K562 (cell line): ENCODE data around the gene PRDM11. TPM values are rescaled to one million over a fixed set of nuclear protein-coding genes. Genes with fewer than 3 reads are reported as not detected.
A peak's percentile ranks its signal among the peaks of the same experiment; 100 is the strongest.

Source experiments
- ATAC-seq: fragments of 200-7000 bp; cut with Tn5 transposase; 3 replicates; pipeline ENCODE4 v1.9.1; 2020; ENCODE audit warnings: moderate library complexity
- BruUV-seq: library from RNA; stranded (reverse); fragments of 400-500 nt; replicated peaks from 2 replicates; lab custom pipeline; 2021; lab: Mats Ljungman, UMichigan
- CTCF ChIA-PET: fragments of 300-600 bp; formaldehyde crosslinking; extraction: SDS; loops from one replicate; lab custom pipeline; 2021; ENCODE audit warnings: low intra/inter-chr PET ratio; lab: Yijun Ruan, JAX
- POLR2A ChIA-PET: fragments of 300-600, 350-650 bp; sonication (Branson Sonifier 250); formaldehyde crosslinking; extraction: SDS; loops from one replicate; lab custom pipeline; 2021; ENCODE audit warnings: antibody characterized with exemption, inconsistent platforms; lab: Yijun Ruan, JAX
- DNase-seq, 4 experiments: peaks; one replicate each; pipeline versions ENCODE4 v3.0.0 to v3.0.0-alpha.2; 2011 to 2018; ENCODE audit warnings: low spot score in 3 of 4, mixed read lengths in 3 of 4; ENCODE audit errors: extremely low read depth in 1 of 4
- FAIRE-seq: peaks from 2 replicates; lab custom pipeline; 2011; peaks lifted over from hg19 to GRCh38; lab: Jason Lieb, UNC
- H2AFZ ChIP-seq: 2 replicates; pipeline ENCODE4 v1.6.0; 2011; ENCODE audit warnings: low read depth, low read length, control low read depth, inconsistent platforms
- H3K27ac ChIP-seq: fragments of 200-600 bp; 3 replicates; pipeline ENCODE4 v1.8.0; 2011; ENCODE audit warnings: low read depth, mild to moderate bottlenecking, control low read depth, inconsistent platforms, low read length, moderate library complexity, mixed read lengths; ENCODE audit errors: extremely low read depth
- H3K27me3 ChIP-seq, 2 experiments: fragments of 300-600 bp in 1 of 2; 2 replicates in 1 of 2; 3 replicates in 1 of 2; pipeline versions ENCODE4 v1.6.0 to v1.8.0; 2011; ENCODE audit warnings: inconsistent platforms in 2 of 2, low read length in 2 of 2, mild to moderate bottlenecking in 1 of 2, mixed read lengths in 1 of 2, moderate library complexity in 1 of 2; ENCODE audit not compliant: control insufficient read depth in 2 of 2, insufficient read depth in 2 of 2
- H3K36me3 ChIP-seq: fragments of 300-600 bp; 3 replicates; pipeline ENCODE4 v1.8.0; 2011; ENCODE audit warnings: mild to moderate bottlenecking, low read length, inconsistent platforms; ENCODE audit not compliant: control insufficient read depth, insufficient read depth
- H3K4me1 ChIP-seq, 2 experiments: fragments of 200-600 bp in 1 of 2; replicated peaks in 1 of 2; 2 replicates in 1 of 2; 3 replicates in 1 of 2; pipeline versions ENCODE4 v1.5.1 to v1.8.0; 2011; ENCODE audit warnings: inconsistent platforms in 2 of 2, low read length in 2 of 2, mild to moderate bottlenecking in 1 of 2, mixed read lengths in 1 of 2, moderate library complexity in 1 of 2; ENCODE audit not compliant: control insufficient read depth in 2 of 2, insufficient read depth in 2 of 2
- H3K4me2 ChIP-seq: 2 replicates; pipeline ENCODE4 v1.6.1; 2011; ENCODE audit warnings: low read length, control low read depth, inconsistent platforms, mixed read lengths; ENCODE audit not compliant: insufficient read depth
- H3K4me3 ChIP-seq: fragments of 200-600 bp; sonication (generic), shearing (Covaris generic); 2 replicates; pipeline ENCODE4 v1.5.1; 2016; ENCODE audit warnings: control low read depth, inconsistent platforms
- H3K79me2 ChIP-seq: fragments of 200-600 bp; 3 replicates; pipeline ENCODE4 v1.8.0; 2011; ENCODE audit warnings: low read length, inconsistent platforms; ENCODE audit not compliant: control insufficient read depth, insufficient read depth
- H3K9ac ChIP-seq, 2 experiments: 2 replicates each; pipeline versions ENCODE4 v1.6.0 to v1.6.1; 2011; ENCODE audit warnings: low read depth in 2 of 2, low read length in 2 of 2, control low read depth in 1 of 2, inconsistent platforms in 1 of 2, mild to moderate bottlenecking in 1 of 2, mixed read lengths in 1 of 2; ENCODE audit not compliant: insufficient read depth in 1 of 2
- H3K9me1 ChIP-seq: one replicate; pipeline ENCODE4 v1.6.0; 2011; ENCODE audit warnings: inconsistent platforms, mild to moderate bottlenecking, low read length, moderate library complexity; ENCODE audit not compliant: control insufficient read depth, insufficient read depth
- H3K9me3 ChIP-seq: replicated peaks from 2 replicates; pipeline ENCODE4 v1.5.1; 2011; ENCODE audit warnings: low read depth, low read length, inconsistent platforms; ENCODE audit not compliant: control insufficient read depth, insufficient read depth
- H4K20me1 ChIP-seq: replicated peaks from 2 replicates; pipeline ENCODE4 v1.6.1; 2011; ENCODE audit warnings: low read length, inconsistent platforms, mixed read lengths; ENCODE audit not compliant: control insufficient read depth, insufficient read depth
- CAMTA2 ChIP-seq: fragments of 250-450 bp; sonication (Bioruptor Pico); conservative IDR thresholded peaks from 2 replicates; pipeline ENCODE4 v1.5.1; 2022
- EHMT2 ChIP-seq: fragments of 450-650 bp; IDR thresholded peaks from 2 replicates; pipeline ENCODE4 v1.6.1; 2018; ENCODE audit warnings: antibody characterized with exemption
- ELK1 ChIP-seq: sonication (generic); formaldehyde crosslinking; IDR thresholded peaks from 2 replicates; pipeline ENCODE4 v1.8.1; 2022; ENCODE audit warnings: missing genetic modification reagents
- HCFC1 ChIP-seq: IDR thresholded peaks from 2 replicates; pipeline ENCODE4 v1.6.1; 2012; ENCODE audit warnings: low read depth, low read length, improper control_type of control experiment
- HOXB6 ChIP-seq: fragments of 250-450 bp; sonication (Bioruptor Pico); IDR thresholded peaks from 2 replicates; pipeline ENCODE4 v1.5.1; 2022; ENCODE audit warnings: mild to moderate bottlenecking, borderline replicate concordance
- MYBL2 ChIP-seq, 2 experiments: fragments of 450-650 bp in 1 of 2; sonication (generic) in 1 of 2; formaldehyde crosslinking in 1 of 2; IDR thresholded peaks; 2 replicates each; pipeline versions ENCODE4 v1.6.1 to v1.8.1; 2017 to 2022; ENCODE audit warnings: borderline replicate concordance in 1 of 2, inconsistent platforms in 1 of 2, low read depth in 1 of 2, mild to moderate bottlenecking in 1 of 2, missing genetic modification reagents in 1 of 2, moderate library complexity in 1 of 2
- NELFE ChIP-seq: IDR thresholded peaks from 2 replicates; pipeline ENCODE4 v1.6.1; 2011; ENCODE audit warnings: mild to moderate bottlenecking; ENCODE audit not compliant: insufficient read depth, insufficient read length
- NR2F6 ChIP-seq: fragments of 450-650 bp; formaldehyde crosslinking; IDR thresholded peaks from 2 replicates; pipeline ENCODE4 v1.4.0; 2020; ENCODE audit warnings: mild to moderate bottlenecking
- PCBP1 ChIP-seq: fragments of 200-400 bp; formaldehyde crosslinking; IDR thresholded peaks from 2 replicates; pipeline ENCODE4 v1.6.1; 2018; ENCODE audit warnings: mild to moderate bottlenecking, low read depth, low read length; ENCODE audit not compliant: poor library complexity, severe bottlenecking
- SNIP1 ChIP-seq: fragments of 450-650 bp; IDR thresholded peaks from 2 replicates; pipeline ENCODE4 v1.7.1; 2017; ENCODE audit warnings: low read depth, mild to moderate bottlenecking
- SREBF2 ChIP-seq: sonication (generic); formaldehyde crosslinking; IDR thresholded peaks from 2 replicates; pipeline ENCODE4 v1.4.0; 2020; ENCODE audit warnings: mild to moderate bottlenecking, missing genetic modification reagents
- TBP ChIP-seq: optimal IDR thresholded peaks from 2 replicates; pipeline ENCODE3; 2011; ENCODE audit warnings: low read depth, low read length, improper control_type of control experiment
- TRIM28 ChIP-seq: fragments of 450-650 bp; IDR thresholded peaks from 2 replicates; pipeline ENCODE4 v1.6.1; 2017
- ZNF316 ChIP-seq: fragments of 450-650 bp; IDR thresholded peaks from 2 replicates; pipeline ENCODE4 v1.6.1; 2016
- ZNF445 ChIP-seq: fragments of 250-450 bp; sonication (Bioruptor Pico); IDR thresholded peaks from 2 replicates; pipeline ENCODE4 v1.4.0; 2020; ENCODE audit warnings: low read depth, mild to moderate bottlenecking, moderate library complexity
- ZNF507 ChIP-seq: conservative IDR thresholded peaks from 2 replicates; pipeline ENCODE4 v1.6.1; 2017; ENCODE audit warnings: missing genetic modification characterization, missing compliant biosample characterization
- ZNF644 ChIP-seq: fragments of 200-800 bp; sonication (Bioruptor generic); IDR thresholded peaks from 2 replicates; pipeline ENCODE4 v1.6.1; 2016; ENCODE audit warnings: low read depth, missing genetic modification characterization, missing compliant biosample characterization
- ZZZ3 ChIP-seq: fragments of 450-650 bp; IDR thresholded peaks from 2 replicates; pipeline ENCODE4 v1.6.1; 2016; ENCODE audit warnings: antibody characterized with exemption, mild to moderate bottlenecking, moderate library complexity
- WGBS: fragments of 100-300 bp; shearing (Covaris generic); methylation state at CpG from one replicate; pipeline ENCODE4 v1.1.6; 2016; ENCODE audit warnings: low coverage, mixed read lengths; ENCODE audit not compliant: insufficient coverage; ENCODE audit errors: missing lambda C conversion rate; 5-methylcytosine and 5-hydroxymethylcytosine counted together
- in situ Hi-C: fragments of 300-500 bp; cut with MboI; formaldehyde crosslinking; loops from 4 replicates; pipeline ENCODE4 v1.15.0; 2018; ENCODE audit warnings: inconsistent platforms, mixed read lengths
- intact Hi-C: fragments of 100-400 bp; cut with micrococcal nuclease; formaldehyde crosslinking; loops from 2 replicates; pipeline ENCODE4 v1.14.2; 2022
- polyA plus RNA-seq, 8 experiments: library from polyadenylated mRNA; depleted of rRNA in 4 of 8; stranded (reverse) in 5 of 8; unstranded in 3 of 8; fragments of >200 nt; fragmentation: Nextera tagmentation in 2 of 8; fragmentation: Illumina TruSeq in 1 of 8; extraction: Ambion mirVana in 2 of 8; extraction: Trizol in 1 of 8; gene quantifications; 2 replicates each; pipeline versions ENCODE4 v1.2.1 to v1.2.3, GENCODE V29; 2011 to 2014; ENCODE audit warnings: inconsistent platforms in 1 of 8, missing spikeins in 1 of 8
- total RNA-seq, 7 experiments: library from RNA; depleted of rRNA in 6 of 7; stranded (reverse); fragments of >200 nt in 6 of 7; fragmentation: Illumina TruSeq in 2 of 7; extraction: Trizol in 2 of 7; gene quantifications; 2 replicates each; pipeline versions ENCODE4 v1.2.1 to v1.2.3, GENCODE V29; 2011 to 2021; ENCODE audit warnings: low replicate concordance in 1 of 7

The PRDM11 gene
- total and polyA plus RNA-seq, 9 of the 15 experiments (the other 6 are each of a cell fraction or from before 2014, with no cell fraction given) = 0.01 to 1.1 (median 0.29) TPM

GRCh38 chr11:45233804-45234170 is 87.3 kb downstream of the PRDM11 start:
- no peak for FAIRE-seq
- Histone ChIP-seq H3K4me3 (no peak overlapping the region), H3K9me1 (peaks cover 3% of the 10 kb centered on the region), H3K27ac (no peak overlapping the region), H4K20me1 (no peaks in the 10 kb centered on the region; the same call in 1 of the 2 replicates)
- DNase-seq = no peak
- CTCF ChIA-PET = no interaction called here
- peak; percentile 57 for ATAC-seq
- TF ChIP-seq TBP (no peak), ZNF644 (no peak), SREBF2 (no peak), ZNF507 (no peak), ZNF316 (no peak), MYBL2 (IDR thresholded peaks at IDR 0.05; ENCODE audit: low read depth) (no peak), MYBL2 (CRISPR knock-in tag; IDR thresholded peaks at IDR 0.05; ENCODE audit: borderline replicate concordance) (no peak), NELFE (no peak), ZZZ3 (no peak), SNIP1 (no peak), HCFC1 (no peak), CAMTA2 (CRISPR knock-in tag) (no peak), PCBP1 (no peak), NR2F6 (CRISPR knock-in tag) (no peak), EHMT2 (no peak), ZNF445 (CRISPR knock-in tag) (no peak), TRIM28 (no peak), ELK1 (CRISPR knock-in tag) (no peak), HOXB6 (CRISPR knock-in tag) (no peak)
- TF ChIP-seq, all 486 proteins: peak for 0
- H3K4me1 ChIP-seq = peaks cover 0 to 5% of the 10 kb centered on the region in 2 experiments; a peak in 1 of 5 replicates
- no TSS peak for BruUV-seq
- no peak overlapping the region for H3K9ac ChIP-seq
- no peaks in the 10 kb centered on the region for H3K9me3 ChIP-seq
- intact Hi-C loops (no loop called here), in situ Hi-C loops (no loop called here)
- POLR2A ChIA-PET = interaction anchor here (0.5 to 0.6 kb wide), 2 partner anchors 44 to 971 kb away, joined by 3 read pairs; no protein-coding TSS in a partner anchor
- H3K27me3 ChIP-seq = peaks cover 0 to 4% of the 10 kb centered on the region in 2 experiments; a peak in 4 of 5 replicates
- no peak overlapping the region for H2AFZ ChIP-seq
- no peaks in the 10 kb centered on the region for H3K79me2 ChIP-seq
- 16% methylated on average over 9 of the region's 14 CpGs for WGBS
- no peaks in the 10 kb centered on the region for H3K36me3 ChIP-seq
- no peak overlapping the region for H3K4me2 ChIP-seq
